Hepatocyte (in vitro differentiated cells): Measurements from ENCODE around the gene LDLRAD4. TPM values are rescaled to one million over a fixed set of nuclear protein-coding genes. Genes with fewer than 3 reads are reported as not detected.

ENCODE experiments used
- DNase-seq: peaks from one replicate; pipeline ENCODE4 v3.0.0-alpha.2; 2016; ENCODE audit warnings: low spot score
- H2AFZ ChIP-seq: fragments of 200-600 bp; sonication (generic); 2 replicates; pipeline ENCODE4 v1.6.0; 2016; ENCODE audit warnings: antibody characterized with exemption, mild to moderate bottlenecking
- H3K27ac ChIP-seq: fragments of 200-600 bp; sonication (generic); 2 replicates; pipeline ENCODE4 v1.5.1; 2016; ENCODE audit warnings: mild to moderate bottlenecking
- H3K27me3 ChIP-seq: fragments of 200-600 bp; sonication (generic); 2 replicates; pipeline ENCODE4 v1.6.1; 2016
- H3K36me3 ChIP-seq: fragments of 200-600 bp; sonication (generic); replicated peaks from 2 replicates; pipeline ENCODE4 v1.5.1; 2016; ENCODE audit warnings: low read depth; ENCODE audit not compliant: insufficient read depth
- H3K4me1 ChIP-seq: fragments of 200-600 bp; sonication (generic); 2 replicates; pipeline ENCODE4 v1.5.1; 2016; ENCODE audit warnings: mild to moderate bottlenecking, moderate library complexity; ENCODE audit not compliant: insufficient read depth
- H3K4me2 ChIP-seq: fragments of 200-600 bp; sonication (generic); 2 replicates; pipeline ENCODE4 v1.6.0; 2016
- H3K4me3 ChIP-seq: fragments of 200-600 bp; sonication (generic); 2 replicates; pipeline ENCODE4 v1.5.1; 2016; ENCODE audit warnings: mild to moderate bottlenecking
- H3K79me2 ChIP-seq: fragments of 200-600 bp; sonication (generic); 2 replicates; pipeline ENCODE4 v1.6.0; 2017; ENCODE audit warnings: mild to moderate bottlenecking
- H3K9me2 ChIP-seq: fragments of 200-600 bp; sonication (generic); replicated peaks from 2 replicates; pipeline ENCODE4 v1.6.0; 2017; ENCODE audit warnings: mild to moderate bottlenecking; ENCODE audit not compliant: insufficient read depth
- H3K9me3 ChIP-seq: fragments of 200-600 bp; sonication (generic); 2 replicates; pipeline ENCODE4 v1.5.1; 2016; ENCODE audit warnings: low read depth, mild to moderate bottlenecking
- H4K20me1 ChIP-seq: fragments of 200-600 bp; sonication (generic); 2 replicates; pipeline ENCODE4 v1.6.0; 2016; ENCODE audit warnings: mild to moderate bottlenecking; ENCODE audit not compliant: insufficient read depth, poor library complexity, severe bottlenecking
- EZH2 ChIP-seq: fragments of 200-600 bp; sonication (generic); IDR thresholded peaks from 2 replicates; pipeline ENCODE4 v1.6.1; 2016; ENCODE audit warnings: antibody characterized with exemption, mild to moderate bottlenecking, borderline replicate concordance
- EZH2phosphoT487 ChIP-seq: fragments of 200-600 bp; sonication (generic); IDR thresholded peaks from one replicate; pipeline ENCODE4 v1.6.1; 2018; ENCODE audit warnings: antibody characterized with exemption, mild to moderate bottlenecking, low read depth, moderate library complexity; ENCODE audit not compliant: unreplicated experiment, severe bottlenecking
- WGBS: methylation state at CpG from one replicate; pipeline ENCODE4 v1.1.6; 2016; ENCODE audit warnings: low lambda C conversion rate; ENCODE audit errors: missing lambda C conversion rate; 5-methylcytosine and 5-hydroxymethylcytosine counted together
- polyA plus RNA-seq: library from polyadenylated mRNA; unstranded; fragments of >200 nt; fragmentation: Nextera tagmentation; extraction: Ambion mirVana; gene quantifications from 2 replicates; pipeline ENCODE4 v1.2.1, GENCODE V29; 2016
- total RNA-seq: library from RNA; depleted of rRNA; stranded (reverse); fragments of >200 nt; gene quantifications from 2 replicates; pipeline ENCODE4 v1.2.3, GENCODE V29; 2014
- TF ChIP-seq, protein P1 (sequence below): fragments of 200-600 bp; sonication (generic); IDR thresholded peaks from 2 replicates; pipeline ENCODE4 v1.5.1; 2016; ENCODE audit warnings: antibody characterized with exemption, mild to moderate bottlenecking; ENCODE audit not compliant: poor library complexity

The LDLRAD4 gene
- total and polyA plus RNA-seq, 2 experiments from 2014 or later, result 15.1 to 29.0 TPM

DNA sequence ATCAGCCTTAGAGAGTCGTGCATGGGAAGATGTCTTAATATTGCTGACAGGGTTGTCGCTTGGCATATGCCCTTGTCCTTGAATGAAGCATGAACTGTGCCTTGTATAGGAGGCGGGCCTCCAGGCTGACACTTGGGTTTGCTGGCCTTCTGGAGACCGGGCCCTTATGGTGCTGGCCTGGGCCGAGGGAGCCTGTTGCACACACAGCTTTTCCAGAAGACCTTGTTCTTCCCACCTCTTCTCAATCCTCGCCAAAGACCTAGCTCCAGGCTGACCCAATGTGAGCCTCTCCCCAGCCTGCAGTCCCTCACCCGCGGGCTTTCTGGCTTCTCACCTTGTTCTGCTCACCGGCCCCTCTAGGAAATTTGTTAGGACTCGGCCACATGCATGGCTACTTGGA is 308.7 kb downstream of the LDLRAD4 start:
- no peak for DNase-seq
- no peak overlapping the region for H3K27ac ChIP-seq
- TF ChIP-seq EZH2phosphoT487 (no peak), EZH2 (no peak)
- TF ChIP-seq, protein P1, sequence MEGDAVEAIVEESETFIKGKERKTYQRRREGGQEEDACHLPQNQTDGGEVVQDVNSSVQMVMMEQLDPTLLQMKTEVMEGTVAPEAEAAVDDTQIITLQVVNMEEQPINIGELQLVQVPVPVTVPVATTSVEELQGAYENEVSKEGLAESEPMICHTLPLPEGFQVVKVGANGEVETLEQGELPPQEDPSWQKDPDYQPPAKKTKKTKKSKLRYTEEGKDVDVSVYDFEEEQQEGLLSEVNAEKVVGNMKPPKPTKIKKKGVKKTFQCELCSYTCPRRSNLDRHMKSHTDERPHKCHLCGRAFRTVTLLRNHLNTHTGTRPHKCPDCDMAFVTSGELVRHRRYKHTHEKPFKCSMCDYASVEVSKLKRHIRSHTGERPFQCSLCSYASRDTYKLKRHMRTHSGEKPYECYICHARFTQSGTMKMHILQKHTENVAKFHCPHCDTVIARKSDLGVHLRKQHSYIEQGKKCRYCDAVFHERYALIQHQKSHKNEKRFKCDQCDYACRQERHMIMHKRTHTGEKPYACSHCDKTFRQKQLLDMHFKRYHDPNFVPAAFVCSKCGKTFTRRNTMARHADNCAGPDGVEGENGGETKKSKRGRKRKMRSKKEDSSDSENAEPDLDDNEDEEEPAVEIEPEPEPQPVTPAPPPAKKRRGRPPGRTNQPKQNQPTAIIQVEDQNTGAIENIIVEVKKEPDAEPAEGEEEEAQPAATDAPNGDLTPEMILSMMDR, result no peak

DNA sequence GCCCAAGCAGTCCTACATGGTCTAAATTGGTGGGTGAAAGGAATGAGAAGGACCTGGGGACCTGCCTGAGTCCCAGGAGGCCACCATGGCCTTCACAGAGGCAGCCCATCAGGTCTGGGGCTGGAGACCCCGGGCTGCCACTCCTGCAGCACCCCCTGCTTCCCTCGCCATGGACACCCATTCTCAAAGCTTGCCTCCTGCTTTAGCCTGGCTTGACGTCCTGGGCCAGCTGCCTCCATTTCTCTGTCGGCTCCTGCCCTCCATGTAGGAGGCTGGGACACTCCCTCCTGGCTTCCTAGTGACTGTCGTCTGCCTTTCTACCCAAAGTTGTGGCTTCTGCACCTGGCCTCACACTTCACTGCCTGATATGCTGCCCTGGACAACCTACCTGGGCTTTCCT is 309.2 kb downstream of the LDLRAD4 start:
- Histone ChIP-seq H3K36me3 (no peaks in the 10 kb centered on the region), H4K20me1 (no peaks in the 10 kb centered on the region), H3K79me2 (no peaks in the 10 kb centered on the region), H3K9me3 (no peaks in the 10 kb centered on the region), H3K9me2 (no peaks in the 10 kb centered on the region), H2AFZ (no peak overlapping the region), H3K4me2 (no peak overlapping the region), H3K27me3 (no peaks in the 10 kb centered on the region), H3K27ac (no peak overlapping the region), H3K4me3 (no peak overlapping the region), H3K4me1 (no peaks in the 10 kb centered on the region)
- WGBS, result 93% methylated on average over 5 of the region's 5 CpGs
- TF ChIP-seq, protein P1, result no peak
- no peak for TF ChIP-seq EZH2
- TF ChIP-seq EZH2phosphoT487, result no peak
- DNase-seq, result no peak

More for the DNA sequence above, 308.7 kb downstream of the LDLRAD4 start:
- Histone ChIP-seq H3K4me2 (no peak overlapping the region), H3K4me3 (no peak overlapping the region), H4K20me1 (no peaks in the 10 kb centered on the region), H2AFZ (no peak overlapping the region), H3K9me2 (no peaks in the 10 kb centered on the region), H3K36me3 (no peaks in the 10 kb centered on the region), H3K9me3 (no peaks in the 10 kb centered on the region), H3K4me1 (no peaks in the 10 kb centered on the region), H3K79me2 (no peaks in the 10 kb centered on the region), H3K27me3 (no peaks in the 10 kb centered on the region)
- 97% methylated on average over 10 of the region's 10 CpGs for WGBS

DNA sequence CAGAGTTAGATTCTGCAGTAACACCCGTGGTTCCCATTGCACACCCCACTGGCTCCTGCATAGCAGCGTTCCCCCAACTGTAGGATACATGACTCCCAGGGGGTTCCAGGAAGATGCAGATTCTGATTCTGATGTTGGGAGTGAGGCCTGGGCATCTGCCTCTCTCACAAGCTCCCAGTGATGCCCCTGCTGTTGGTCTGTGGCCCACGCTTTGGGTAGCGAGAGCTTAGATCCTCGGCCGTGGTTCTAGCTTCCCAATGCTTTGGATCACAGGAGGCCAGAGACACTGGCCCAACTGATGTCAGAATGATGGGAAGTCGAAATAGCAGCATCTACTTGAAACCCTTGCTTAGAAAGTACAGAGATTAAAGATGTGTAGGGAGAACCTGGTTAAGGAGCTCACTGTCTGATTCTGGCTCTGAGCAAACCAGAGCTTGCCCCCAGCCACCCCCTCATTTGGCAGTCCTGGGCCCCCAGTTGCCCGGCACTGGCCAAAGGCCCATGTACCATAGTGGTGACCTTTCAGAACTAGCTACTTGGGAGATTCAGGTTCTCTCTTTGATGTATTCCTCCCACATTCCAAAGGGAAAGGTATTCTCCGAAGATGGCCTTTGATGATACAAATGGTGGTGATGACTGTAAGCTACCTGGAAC is 310.3 kb downstream of the LDLRAD4 start:
- H3K36me3 ChIP-seq, result no peaks in the 10 kb centered on the region
- no peak overlapping the region for H3K4me2 ChIP-seq
- DNase-seq, result no peak
- no peak overlapping the region for H3K27ac ChIP-seq
- H4K20me1 ChIP-seq, result no peaks in the 10 kb centered on the region
- H3K27me3 ChIP-seq, result no peaks in the 10 kb centered on the region
- 95% methylated on average over 9 of the region's 9 CpGs for WGBS
- H3K9me2 ChIP-seq, result no peaks in the 10 kb centered on the region
- no peaks in the 10 kb centered on the region for H3K9me3 ChIP-seq
- H3K79me2 ChIP-seq, result no peaks in the 10 kb centered on the region
- H3K4me3 ChIP-seq, result no peak overlapping the region
- TF ChIP-seq EZH2phosphoT487 (no peak), EZH2 (no peak)
- TF ChIP-seq, protein P1, result no peak
- H3K4me1 ChIP-seq, result no peaks in the 10 kb centered on the region
- H2AFZ ChIP-seq, result no peak overlapping the region
